HepG2 (cell line): ENCODE measurements around the gene KCNF1. TPM values are rescaled to one million over a fixed set of nuclear protein-coding genes. Genes with fewer than 3 reads are reported as not detected.

ENCODE experiments used
- ATAC-seq: fragments of 200-7000 bp; cut with Tn5 transposase; 3 replicates; pipeline ENCODE4 v1.9.1; 2020; ENCODE audit warnings: mild to moderate bottlenecking, moderate library complexity
- BruUV-seq: library from RNA; stranded (reverse); fragments of 400-500 nt; replicated peaks from 2 replicates; lab custom pipeline; 2021; lab: Mats Ljungman, UMichigan
- CTCF ChIA-PET: fragments of 300-600 bp; formaldehyde crosslinking; extraction: SDS; loops from one replicate; lab custom pipeline; 2021; ENCODE audit warnings: low total read pairs, inconsistent platforms, low intra/inter-chr PET ratio; lab: Yijun Ruan, JAX
- POLR2A ChIA-PET: fragments of 350-600 bp; sonication (Branson Sonifier 250); formaldehyde crosslinking; loops from one replicate; lab custom pipeline; 2020; ENCODE audit warnings: antibody characterized with exemption, inconsistent platforms; lab: Yijun Ruan, JAX
- DNase-seq: peaks from one replicate; pipeline ENCODE4 v3.0.0-alpha.2; 2015; ENCODE audit warnings: low spot score
- FAIRE-seq: peaks from 3 replicates; lab custom pipeline; 2011; peaks lifted over from hg19 to GRCh38; lab: Jason Lieb, UNC
- H2AFZ ChIP-seq: one replicate; pipeline ENCODE4 v1.6.1; 2011; ENCODE audit warnings: low read length, inconsistent platforms
- H3K27ac ChIP-seq: fragments of 300-600 bp; 3 replicates; pipeline ENCODE4 v1.8.0; 2011; ENCODE audit warnings: mixed run types, mild to moderate bottlenecking, mixed read lengths, low read length, inconsistent platforms; ENCODE audit not compliant: insufficient read depth; ENCODE audit errors: extremely low read length
- H3K27me3 ChIP-seq, 2 experiments: fragments of 200-600 bp in 1 of 2; 2 replicates in 1 of 2; 3 replicates in 1 of 2; pipeline versions ENCODE4 v1.6.0 to v1.8.0; 2011; ENCODE audit warnings: low read length in 2 of 2, mild to moderate bottlenecking in 2 of 2, moderate library complexity in 2 of 2, inconsistent platforms in 1 of 2; ENCODE audit not compliant: insufficient read depth in 2 of 2, control insufficient read depth in 1 of 2
- H3K36me3 ChIP-seq, 2 experiments: fragments of 200-600 bp in 1 of 2; replicated peaks in 1 of 2; 2 replicates in 1 of 2; 3 replicates in 1 of 2; pipeline versions ENCODE4 v1.5.1 to v1.8.0; 2011; ENCODE audit warnings: low read length in 2 of 2, inconsistent platforms in 1 of 2; ENCODE audit not compliant: insufficient read depth in 2 of 2, control insufficient read depth in 1 of 2
- H3K4me1 ChIP-seq: 2 replicates; pipeline ENCODE4 v1.5.1; 2012; ENCODE audit warnings: low read length, inconsistent platforms; ENCODE audit not compliant: insufficient read depth
- H3K4me2 ChIP-seq: 2 replicates; pipeline ENCODE4 v1.6.0; 2011; ENCODE audit warnings: low read depth, low read length, inconsistent platforms
- H3K4me3 ChIP-seq, 3 experiments: fragments of 200-600 bp in 1 of 3; sonication (generic), shearing (Covaris generic) in 1 of 3; replicated peaks in 1 of 3; 2 replicates each; pipeline ENCODE4 v1.5.1; 2011 to 2016; ENCODE audit warnings: low read length in 3 of 3, inconsistent platforms in 2 of 3, low read depth in 2 of 3, mild to moderate bottlenecking in 2 of 3, control low read depth in 1 of 3, mixed read lengths in 1 of 3; ENCODE audit not compliant: insufficient read depth in 1 of 3
- H3K79me2 ChIP-seq: one replicate; pipeline ENCODE4 v1.6.1; 2011; ENCODE audit warnings: low read length, inconsistent platforms; ENCODE audit not compliant: insufficient read depth
- H3K9ac ChIP-seq: 2 replicates; pipeline ENCODE4 v1.6.0; 2011; ENCODE audit warnings: mild to moderate bottlenecking, low read depth, low read length, inconsistent platforms; ENCODE audit not compliant: insufficient read depth
- H3K9me3 ChIP-seq: 2 replicates; pipeline ENCODE4 v1.5.1; 2012; ENCODE audit warnings: mild to moderate bottlenecking, low read length
- H4K20me1 ChIP-seq: 2 replicates; pipeline ENCODE4 v1.6.0; 2011; ENCODE audit warnings: inconsistent platforms, mild to moderate bottlenecking, low read length, moderate library complexity; ENCODE audit not compliant: insufficient read depth
- ARHGAP35 ChIP-seq: sonication (generic); formaldehyde crosslinking; IDR thresholded peaks from 2 replicates; pipeline ENCODE4 v1.9.0; 2022; ENCODE audit warnings: mild to moderate bottlenecking, inconsistent platforms, moderate library complexity, missing genetic modification reagents, borderline replicate concordance
- BHLHE40 ChIP-seq: IDR thresholded peaks from 2 replicates; pipeline ENCODE4 v1.6.1; 2011; ENCODE audit warnings: low read length, improper control_type of control experiment
- NFIB ChIP-seq: sonication (generic); formaldehyde crosslinking; IDR thresholded peaks from 2 replicates; pipeline ENCODE4 v1.9.0; 2021; ENCODE audit warnings: missing genetic modification reagents, mild to moderate bottlenecking, borderline replicate concordance
- NFIC ChIP-seq: IDR thresholded peaks from 2 replicates; pipeline ENCODE4 v1.6.1; 2012; ENCODE audit warnings: mild to moderate bottlenecking, low read length, inconsistent platforms
- ZKSCAN1 ChIP-seq: fragments of 150-350 bp; IDR thresholded peaks from 2 replicates; pipeline ENCODE4 v1.6.1; 2014; ENCODE audit warnings: low read length
- ZNF629 ChIP-seq: sonication (generic); formaldehyde crosslinking; conservative IDR thresholded peaks from 2 replicates; pipeline ENCODE4 v1.5.0; 2020; ENCODE audit warnings: missing genetic modification reagents
- ZNF776 ChIP-seq: sonication (generic); formaldehyde crosslinking; IDR thresholded peaks from 2 replicates; pipeline ENCODE4 v1.4.0; 2020; ENCODE audit warnings: mild to moderate bottlenecking, missing genetic modification reagents
- ZNF788 ChIP-seq: sonication (generic); formaldehyde crosslinking; IDR thresholded peaks from 2 replicates; pipeline ENCODE4 v1.5.0; 2020; ENCODE audit warnings: mild to moderate bottlenecking, missing genetic modification reagents, borderline replicate concordance
- WGBS: methylation state at CpG from one replicate; pipeline ENCODE4 v1.1.6; 2017; ENCODE audit warnings: low lambda C conversion rate; 5-methylcytosine and 5-hydroxymethylcytosine counted together
- in situ Hi-C: cut with HindIII; loops from 2 replicates; pipeline ENCODE4 v1.10.0; 2017; ENCODE audit warnings: low pct_unique_long_range_greater_than_20kb; ENCODE audit not compliant: extremely low pct_ligation_motif_present
- intact Hi-C: fragments of 100-400 bp; cut with micrococcal nuclease; formaldehyde crosslinking; loops from one replicate; pipeline ENCODE4 v1.10.0; 2022; ENCODE audit not compliant: unreplicated experiment
- polyA plus RNA-seq, 8 experiments: library from polyadenylated mRNA; depleted of rRNA in 3 of 8; stranded (reverse) in 7 of 8; unstranded in 1 of 8; fragments of >200 nt; fragmentation: Illumina TruSeq in 4 of 8; extraction: Trizol in 4 of 8; gene quantifications; 2 replicates each; pipeline versions ENCODE4 v1.2.1 to v1.2.3, GENCODE V29; 2011 to 2016; ENCODE audit warnings: low read depth in 4 of 8, missing spikeins in 1 of 8, mixed read lengths in 1 of 8; ENCODE audit not compliant: insufficient read depth in 1 of 8
- total RNA-seq, 5 experiments: library from RNA; depleted of rRNA; stranded (reverse); fragments of >200 nt; fragmentation: Illumina TruSeq; extraction: Trizol; gene quantifications; 2 replicates each; pipeline ENCODE4 v1.2.3, GENCODE V29; 2016; ENCODE audit warnings: low read depth in 1 of 5
- TF ChIP-seq, protein P1 (sequence below): sonication (generic); formaldehyde crosslinking; IDR thresholded peaks from 2 replicates; pipeline ENCODE4 v1.4.0; 2020; ENCODE audit warnings: mild to moderate bottlenecking, missing genetic modification reagents
- TF ChIP-seq, protein P2 (sequence below): sonication (generic); formaldehyde crosslinking; IDR thresholded peaks from 2 replicates; pipeline ENCODE4 v1.5.0; 2020; ENCODE audit warnings: mild to moderate bottlenecking, missing genetic modification reagents, moderate library complexity
- TF ChIP-seq, protein P3 (sequence below): IDR thresholded peaks from 2 replicates; pipeline ENCODE4 v1.6.1; 2016; ENCODE audit warnings: missing biosample characterization, missing genetic modification reagents, low read depth

The KCNF1 gene
- total and polyA plus RNA-seq, 2 of the 13 experiments (the other 11 are each of a cell fraction or from before 2014, with no cell fraction given): 0.09 to 0.12 TPM

DNA sequence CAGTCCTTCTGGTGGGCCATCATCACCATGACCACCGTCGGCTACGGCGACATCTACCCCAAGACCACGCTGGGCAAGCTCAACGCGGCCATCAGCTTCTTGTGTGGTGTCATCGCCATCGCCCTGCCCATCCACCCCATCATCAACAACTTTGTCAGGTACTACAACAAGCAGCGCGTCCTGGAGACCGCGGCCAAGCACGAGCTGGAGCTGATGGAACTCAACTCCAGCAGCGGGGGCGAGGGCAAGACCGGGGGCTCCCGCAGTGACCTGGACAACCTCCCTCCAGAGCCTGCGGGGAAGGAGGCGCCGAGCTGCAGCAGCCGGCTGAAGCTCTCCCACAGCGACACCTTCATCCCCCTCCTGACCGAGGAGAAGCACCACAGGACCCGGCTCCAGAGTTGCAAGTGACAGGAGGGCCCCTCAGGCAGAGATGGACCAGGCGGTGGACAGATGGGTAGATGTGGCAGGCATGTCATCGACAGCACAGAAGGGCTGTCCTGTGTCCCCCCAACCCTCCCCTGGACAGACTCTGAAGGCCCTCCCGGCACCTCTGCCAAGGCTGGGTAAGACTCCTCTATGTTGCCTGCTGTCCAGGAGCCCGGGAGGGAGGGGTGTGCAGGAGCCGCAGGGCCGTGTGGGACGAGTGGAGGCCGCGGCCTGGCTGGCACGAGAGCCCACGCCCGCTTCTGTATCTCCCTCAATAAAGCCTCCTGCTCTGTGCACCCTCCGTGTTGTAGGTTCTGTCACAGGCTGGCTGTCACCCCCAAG is 2.0 kb downstream of the KCNF1 start:
- CTCF ChIA-PET: no interaction called here
- intact Hi-C loops (loop anchor here (5.0 to 10.0 kb wide), 2 partner anchors 114 to 211 kb away; no protein-coding TSS in a partner anchor), in situ Hi-C loops (no loop called here)
- Histone ChIP-seq H3K27me3 (peaks cover 10 to 83% of the 10 kb centered on the region in 2 experiments), H3K9me3 (no peaks in the 10 kb centered on the region), H3K9ac (no peak overlapping the region), H3K4me1 (peaks cover 9% of the 10 kb centered on the region), H4K20me1 (no peaks in the 10 kb centered on the region; the same call in 1 of the 2 replicates), H2AFZ (no peak overlapping the region), H3K4me3 (no peak overlapping the region), H3K79me2 (no peaks in the 10 kb centered on the region), H3K27ac (no peak overlapping the region), H3K4me2 (no peak overlapping the region), H3K36me3 (no peaks in the 10 kb centered on the region)
- no peak for FAIRE-seq
- peak; percentile 10 for ATAC-seq
- no peak for DNase-seq
- POLR2A ChIA-PET: no interaction called here
- 73% methylated on average over 35 of the region's 38 CpGs for WGBS
- TF ChIP-seq NFIC (no peak), ZNF776 (CRISPR knock-in tag) (0 out of 2 replicates have a peak, but pooled peaks have one; percentile 23), BHLHE40 (no peak)
- TF ChIP-seq, protein P1, sequence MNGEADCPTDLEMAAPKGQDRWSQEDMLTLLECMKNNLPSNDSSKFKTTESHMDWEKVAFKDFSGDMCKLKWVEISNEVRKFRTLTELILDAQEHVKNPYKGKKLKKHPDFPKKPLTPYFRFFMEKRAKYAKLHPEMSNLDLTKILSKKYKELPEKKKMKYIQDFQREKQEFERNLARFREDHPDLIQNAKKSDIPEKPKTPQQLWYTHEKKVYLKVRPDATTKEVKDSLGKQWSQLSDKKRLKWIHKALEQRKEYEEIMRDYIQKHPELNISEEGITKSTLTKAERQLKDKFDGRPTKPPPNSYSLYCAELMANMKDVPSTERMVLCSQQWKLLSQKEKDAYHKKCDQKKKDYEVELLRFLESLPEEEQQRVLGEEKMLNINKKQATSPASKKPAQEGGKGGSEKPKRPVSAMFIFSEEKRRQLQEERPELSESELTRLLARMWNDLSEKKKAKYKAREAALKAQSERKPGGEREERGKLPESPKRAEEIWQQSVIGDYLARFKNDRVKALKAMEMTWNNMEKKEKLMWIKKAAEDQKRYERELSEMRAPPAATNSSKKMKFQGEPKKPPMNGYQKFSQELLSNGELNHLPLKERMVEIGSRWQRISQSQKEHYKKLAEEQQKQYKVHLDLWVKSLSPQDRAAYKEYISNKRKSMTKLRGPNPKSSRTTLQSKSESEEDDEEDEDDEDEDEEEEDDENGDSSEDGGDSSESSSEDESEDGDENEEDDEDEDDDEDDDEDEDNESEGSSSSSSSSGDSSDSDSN (CRISPR knock-in tag): no peak
- BruUV-seq: no TSS peak

DNA sequence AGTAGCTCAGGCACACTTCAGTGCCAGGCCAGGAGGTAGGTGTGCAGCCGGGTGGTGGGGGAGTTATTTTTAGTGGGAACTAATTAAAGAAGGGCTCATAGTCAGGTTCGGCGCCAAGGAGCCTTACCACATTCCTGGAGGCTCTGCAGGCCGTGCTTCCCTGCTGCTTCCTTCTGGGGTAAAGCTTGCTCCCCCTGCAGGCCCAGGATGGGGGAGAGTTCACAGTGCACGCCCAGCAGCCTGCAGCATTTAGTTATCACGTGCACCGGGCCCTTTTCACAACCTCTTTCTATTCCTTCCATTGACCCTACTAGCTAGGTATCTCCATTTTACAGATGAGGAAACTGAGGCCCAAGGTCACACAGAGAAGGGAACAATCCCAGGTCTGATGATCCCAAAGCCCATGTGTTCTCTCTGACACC is 2.5 kb downstream of the KCNF1 start:
- no peak for FAIRE-seq
- BruUV-seq: no TSS peak
- CTCF ChIA-PET: no interaction called here
- no peak for TF ChIP-seq ARHGAP35
- no peak for TF ChIP-seq ZKSCAN1
- TF ChIP-seq ZNF788 (CRISPR knock-in tag): no peak
- TF ChIP-seq ZNF629: 0 out of 2 replicates have a peak, but pooled peaks have one; percentile 18
- TF ChIP-seq, protein P2, sequence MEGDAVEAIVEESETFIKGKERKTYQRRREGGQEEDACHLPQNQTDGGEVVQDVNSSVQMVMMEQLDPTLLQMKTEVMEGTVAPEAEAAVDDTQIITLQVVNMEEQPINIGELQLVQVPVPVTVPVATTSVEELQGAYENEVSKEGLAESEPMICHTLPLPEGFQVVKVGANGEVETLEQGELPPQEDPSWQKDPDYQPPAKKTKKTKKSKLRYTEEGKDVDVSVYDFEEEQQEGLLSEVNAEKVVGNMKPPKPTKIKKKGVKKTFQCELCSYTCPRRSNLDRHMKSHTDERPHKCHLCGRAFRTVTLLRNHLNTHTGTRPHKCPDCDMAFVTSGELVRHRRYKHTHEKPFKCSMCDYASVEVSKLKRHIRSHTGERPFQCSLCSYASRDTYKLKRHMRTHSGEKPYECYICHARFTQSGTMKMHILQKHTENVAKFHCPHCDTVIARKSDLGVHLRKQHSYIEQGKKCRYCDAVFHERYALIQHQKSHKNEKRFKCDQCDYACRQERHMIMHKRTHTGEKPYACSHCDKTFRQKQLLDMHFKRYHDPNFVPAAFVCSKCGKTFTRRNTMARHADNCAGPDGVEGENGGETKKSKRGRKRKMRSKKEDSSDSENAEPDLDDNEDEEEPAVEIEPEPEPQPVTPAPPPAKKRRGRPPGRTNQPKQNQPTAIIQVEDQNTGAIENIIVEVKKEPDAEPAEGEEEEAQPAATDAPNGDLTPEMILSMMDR: peak; percentile 53
- TF ChIP-seq, protein P3, sequence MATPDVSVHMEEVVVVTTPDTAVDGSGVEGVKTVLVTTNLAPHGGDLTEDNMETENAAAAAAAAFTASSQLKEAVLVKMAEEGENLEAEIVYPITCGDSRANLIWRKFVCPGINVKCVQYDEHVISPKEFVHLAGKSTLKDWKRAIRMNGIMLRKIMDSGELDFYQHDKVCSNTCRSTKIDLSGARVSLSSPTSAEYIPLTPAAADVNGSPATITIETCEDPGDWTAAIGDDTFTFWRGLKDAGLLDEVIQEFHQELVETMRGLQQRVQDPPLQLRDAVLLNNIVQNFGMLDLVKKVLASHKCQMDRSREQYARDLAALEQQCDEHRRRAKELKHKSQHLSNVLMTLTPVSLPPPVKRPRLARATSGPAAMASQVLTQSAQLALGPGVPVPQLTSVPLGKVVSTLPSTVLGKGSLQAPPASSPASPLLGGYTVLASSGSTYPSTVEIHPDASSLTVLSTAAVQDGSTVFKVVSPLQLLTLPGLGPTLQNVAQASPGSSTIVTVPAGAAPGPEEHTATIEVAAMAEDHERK (CRISPR knock-in tag): no peak
- no peak for TF ChIP-seq NFIB
- TF ChIP-seq BHLHE40: peak; percentile 61

More for the DNA sequence above, 2.5 kb downstream of the KCNF1 start:
- no peak overlapping the region for H3K9ac ChIP-seq
- H2AFZ ChIP-seq: no peak overlapping the region
- in situ Hi-C loops (no loop called here), intact Hi-C loops (loop anchor here (5.0 to 10.0 kb wide), 2 partner anchors 113 to 211 kb away; no protein-coding TSS in a partner anchor)
- POLR2A ChIA-PET: no interaction called here
- H3K27me3 ChIP-seq: peaks cover 12 to 86% of the 10 kb centered on the region in 2 experiments
- no peak for DNase-seq
- no peak overlapping the region for H3K4me2 ChIP-seq
- H4K20me1 ChIP-seq: no peaks in the 10 kb centered on the region; the same call in 1 of the 2 replicates
- no peaks in the 10 kb centered on the region for H3K36me3 ChIP-seq
- H3K79me2 ChIP-seq: no peaks in the 10 kb centered on the region
- H3K4me3 ChIP-seq: no peak overlapping the region
- H3K27ac ChIP-seq: no peak overlapping the region
- no peaks in the 10 kb centered on the region for H3K9me3 ChIP-seq
- ATAC-seq: peak; percentile 64
- H3K4me1 ChIP-seq: peaks cover 9% of the 10 kb centered on the region
- WGBS: 22% methylated on average over 7 of the region's 7 CpGs
